AG08396 (cell line): ENCODE measurements around the gene CD247.
A peak's percentile ranks its signal among the peaks of the same experiment; 100 is the strongest.

Experiments used
- DNase-seq: peaks from one replicate; pipeline ENCODE4 v3.0.0; 2012; ENCODE audit warnings: low spot score, mixed read lengths

The CD247 gene

DNA sequence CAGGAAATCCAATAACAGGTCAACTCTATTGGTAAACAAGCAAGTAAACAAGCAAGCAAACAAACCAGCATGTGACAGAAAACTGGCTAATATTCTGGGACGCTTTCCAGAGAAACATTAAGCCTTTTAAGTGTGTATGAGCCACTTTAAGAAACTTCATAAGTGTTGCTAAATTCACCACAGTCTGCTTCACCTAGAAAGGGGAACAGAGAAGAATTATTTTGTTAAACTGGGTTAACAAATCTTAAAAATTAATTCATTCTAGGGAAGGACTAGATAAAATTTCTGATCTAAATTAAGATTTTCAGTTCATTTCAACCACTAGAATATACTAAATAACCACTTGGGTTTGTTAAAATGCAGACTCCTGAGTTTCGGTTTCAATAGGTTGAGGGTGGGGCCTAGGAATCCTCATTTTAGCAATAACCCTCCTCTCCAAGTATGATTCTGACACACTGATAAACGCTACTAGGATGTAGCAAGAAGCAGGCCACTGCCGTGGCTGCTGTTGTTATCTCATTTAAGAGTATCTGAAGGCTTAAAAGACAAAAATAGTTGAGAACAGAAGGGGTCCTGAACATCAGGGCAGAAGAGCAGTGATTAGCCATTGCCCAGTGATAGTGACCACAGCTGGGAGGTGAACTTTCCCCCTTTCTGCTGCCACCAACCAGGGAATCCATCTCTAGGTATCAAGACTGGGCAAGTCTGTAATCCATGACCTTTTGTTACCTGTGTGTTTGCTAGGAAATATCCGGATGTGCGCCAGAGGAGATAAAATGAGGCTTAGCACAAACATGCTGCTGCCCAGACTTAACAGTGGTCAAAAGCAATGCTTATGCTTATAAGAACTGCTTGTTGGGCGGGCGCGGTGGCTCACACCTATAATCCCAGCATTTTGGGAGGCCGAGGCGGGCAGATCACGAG is 24.0 kb upstream of the CD247 start:
- no peak for DNase-seq

DNA sequence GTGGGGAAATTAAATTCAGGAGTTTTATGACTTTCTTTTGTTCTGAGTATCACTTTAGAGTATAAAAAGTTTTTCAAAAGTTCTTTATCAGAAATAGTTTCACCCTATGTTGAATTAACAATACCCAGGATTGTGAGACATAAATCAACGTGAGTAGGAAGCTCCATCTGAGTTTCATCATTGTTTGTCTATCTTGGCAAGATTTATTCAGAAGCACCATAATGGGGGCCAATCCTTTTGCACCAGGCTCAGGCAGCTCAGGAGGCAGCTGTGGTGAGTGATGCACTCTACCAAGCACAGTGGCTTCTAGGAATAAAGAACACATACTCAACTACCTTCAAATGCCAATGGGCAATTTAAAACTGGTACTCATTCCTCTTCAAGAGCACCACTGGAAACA is 23.3 kb upstream of the CD247 start:
- no peak for DNase-seq

DNA sequence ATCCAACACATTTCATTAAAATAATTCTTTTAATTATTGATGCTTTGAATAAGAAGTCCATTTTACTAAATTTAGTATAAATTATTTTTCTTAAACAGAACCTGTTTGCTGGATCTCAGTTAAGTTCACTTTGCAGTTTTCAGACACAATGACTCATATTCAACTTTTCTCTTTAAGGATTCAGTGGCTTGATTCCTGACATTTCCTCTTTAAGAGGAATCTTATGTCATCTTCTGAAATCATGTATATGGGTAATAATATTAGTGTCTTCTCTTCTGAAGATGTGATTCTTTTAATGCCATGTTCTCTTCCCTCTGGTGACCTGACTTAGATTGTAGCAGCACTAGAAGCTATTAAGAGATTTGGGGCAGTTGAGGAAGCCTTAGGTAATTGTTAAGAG is 22.7 kb upstream of the CD247 start:
- DNase-seq = no peak

DNA sequence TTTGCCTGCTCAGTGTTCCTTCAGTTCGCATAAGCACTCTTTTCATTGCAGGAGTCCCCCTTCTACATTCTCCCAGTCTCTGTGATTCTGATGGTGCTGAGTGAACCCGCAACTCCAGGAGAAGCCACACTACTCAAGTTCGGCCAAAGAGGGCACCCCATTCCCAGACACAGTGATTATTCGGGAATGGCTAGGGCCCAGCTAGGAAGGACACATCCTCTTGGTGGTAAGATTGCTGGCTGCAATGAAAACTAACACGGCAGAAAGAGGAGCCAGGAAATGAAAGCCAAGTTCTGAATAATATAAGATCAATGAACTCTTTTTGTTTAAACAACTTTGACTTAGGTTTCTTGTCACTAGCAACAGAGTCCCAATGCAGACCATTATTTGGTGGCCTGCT is 20.3 kb upstream of the CD247 start:
- peak; percentile 25 for DNase-seq

- DNase-seq = peak; percentile 84
Observed at GRCh38 chr1:167533851-167534300, 15.5 kb upstream of the CD247 start.

- no peak for DNase-seq
Observed at GRCh38 chr1:167532964-167533824, 14.9 kb upstream of the CD247 start.

GRCh38 chr1:167532375-167532774 is 14.0 kb upstream of the CD247 start:
- no peak for DNase-seq

- no peak for DNase-seq
Observed at GRCh38 chr1:167529829-167530474, 11.6 kb upstream of the CD247 start.

- no peak for DNase-seq
Observed at GRCh38 chr1:167528057-167528728, 9.9 kb upstream of the CD247 start.

- no peak for DNase-seq
Observed at GRCh38 chr1:167526667-167527383, 8.5 kb upstream of the CD247 start.

GRCh38 chr1:167524651-167525050 is 6.3 kb upstream of the CD247 start:
- DNase-seq = no peak

GRCh38 chr1:167522246-167522645 is 3.9 kb upstream of the CD247 start:
- no peak for DNase-seq

DNA sequence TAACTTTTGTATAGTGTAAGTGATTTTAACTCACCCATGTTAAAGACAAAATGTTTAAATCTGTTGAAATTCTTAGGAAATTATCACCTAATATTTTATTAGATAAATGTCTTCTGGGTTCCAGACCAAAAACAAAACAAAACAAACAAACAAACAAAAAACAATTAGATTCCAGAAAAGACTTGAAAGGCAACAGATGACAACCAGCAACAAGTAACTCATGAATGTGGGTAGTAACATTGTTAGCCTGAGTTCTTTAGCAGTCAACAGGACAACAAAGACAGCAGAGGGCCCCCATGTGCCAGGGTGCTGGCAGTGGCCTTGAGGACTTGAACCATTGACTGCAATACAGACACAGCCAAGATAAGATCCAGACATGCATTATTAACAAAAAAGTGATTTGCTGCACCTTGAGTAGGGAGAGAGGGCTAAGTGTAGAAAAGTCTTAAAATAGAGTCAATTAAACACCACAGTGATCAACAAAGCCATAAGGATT is 2.4 kb upstream of the CD247 start:
- no peak for DNase-seq

DNA sequence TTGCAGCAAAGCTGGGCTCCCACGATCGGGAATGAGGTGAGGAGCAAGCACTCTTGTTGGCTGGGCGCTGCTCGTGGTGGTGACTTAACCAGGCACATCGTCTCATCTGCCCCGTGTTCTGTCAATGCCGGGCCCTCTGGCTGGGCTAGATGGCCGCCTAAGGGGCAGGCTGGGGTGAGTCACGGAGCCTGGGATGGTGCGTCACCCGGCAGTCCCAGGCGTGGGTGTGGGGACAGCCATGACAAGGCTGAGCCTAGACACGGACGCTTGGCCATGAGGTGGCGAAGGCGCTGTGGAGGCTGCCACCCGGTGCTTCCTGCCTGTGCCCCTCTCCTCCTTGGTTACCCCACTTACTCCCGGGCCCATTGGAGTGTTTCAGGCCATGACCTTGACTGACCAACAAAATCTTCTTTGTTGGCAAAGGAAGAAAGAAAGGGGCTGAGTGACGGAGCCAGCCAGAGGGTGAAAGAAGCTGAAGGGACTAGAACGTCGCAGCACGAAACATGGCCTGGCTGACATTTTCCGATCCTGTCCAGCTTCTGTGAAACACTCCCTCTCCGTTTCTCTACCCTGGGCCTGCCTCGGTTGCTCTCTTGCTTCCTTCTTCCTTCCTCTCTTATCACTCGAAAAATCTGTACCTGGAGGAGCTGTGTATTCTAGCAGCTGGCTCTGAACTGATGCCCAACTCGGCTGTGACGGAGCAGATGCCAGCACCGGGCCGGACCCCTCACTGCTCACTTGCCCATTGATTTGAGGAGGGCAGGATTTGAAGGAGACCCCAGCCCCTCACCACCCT is 596 bp downstream of the CD247 start:
- DNase-seq = no peak

DNA sequence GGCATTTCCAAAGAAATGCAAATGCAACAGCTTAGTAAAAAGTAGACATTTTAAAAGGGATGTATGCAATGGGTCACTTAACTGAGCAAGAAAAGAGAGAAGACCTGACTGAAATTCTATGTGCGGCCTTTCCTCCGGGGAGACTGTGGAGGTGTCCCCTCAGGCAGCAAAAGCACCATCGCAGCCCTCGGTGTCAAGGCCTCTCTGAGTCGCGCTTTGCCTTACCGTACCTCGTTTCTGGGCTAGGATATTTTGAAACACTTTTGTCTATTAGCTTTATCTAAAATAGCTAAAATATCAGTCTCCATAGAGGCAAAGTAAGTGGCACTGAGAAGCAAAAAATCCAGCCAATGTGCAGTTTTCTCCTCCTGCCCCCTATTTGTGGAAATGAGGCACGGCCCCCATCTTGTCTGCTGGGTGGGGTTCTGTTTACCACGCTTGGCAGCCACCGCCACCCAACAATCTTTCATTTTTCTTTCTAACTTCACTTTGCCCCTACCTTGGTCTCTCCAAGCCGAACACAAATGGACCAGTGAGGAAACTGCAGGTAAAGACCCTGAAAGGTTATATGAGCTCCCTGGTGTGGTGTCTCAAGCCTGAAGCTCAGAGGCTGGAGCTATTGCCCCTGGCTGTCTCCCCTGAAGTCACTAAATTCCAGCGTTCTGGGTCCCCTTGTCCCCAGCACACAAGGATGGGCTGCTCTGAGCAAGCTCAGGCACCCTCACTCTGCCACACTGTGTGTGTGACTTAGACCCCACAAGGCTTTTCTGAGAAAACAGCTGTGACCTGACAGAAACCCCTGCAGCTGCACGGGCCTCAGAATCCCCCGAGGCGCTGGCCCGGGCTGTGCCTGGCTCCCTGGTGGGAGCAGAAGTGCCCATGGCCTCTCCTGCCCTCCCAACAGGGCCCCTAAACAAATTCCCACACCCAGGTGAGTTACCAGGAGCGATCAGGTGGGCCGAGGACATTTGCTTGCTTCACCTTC is 1.6 kb downstream of the CD247 start:
- no peak for DNase-seq

DNA sequence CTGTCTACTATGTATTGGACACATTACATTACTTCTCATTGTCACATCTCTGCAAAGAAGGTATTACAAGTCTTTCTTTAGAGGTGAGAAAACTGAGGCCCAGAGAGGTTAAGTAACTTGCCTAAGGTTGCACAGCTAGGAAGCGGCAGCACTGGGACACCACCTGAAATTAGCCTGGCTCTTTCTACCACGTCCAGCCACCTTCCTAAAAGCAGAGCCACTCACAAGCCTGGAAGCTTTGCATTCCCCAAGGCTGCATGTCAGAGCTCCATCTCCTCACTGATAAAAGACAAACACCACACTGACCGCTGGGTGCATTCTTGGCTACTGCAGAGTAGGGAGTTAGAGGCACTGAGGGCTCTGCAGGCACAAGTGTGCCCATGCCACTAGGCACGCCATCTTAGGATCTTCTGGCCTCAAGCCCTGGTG is 2.4 kb downstream of the CD247 start:
- no peak for DNase-seq

- no peak for DNase-seq
Observed at GRCh38 chr1:167515461-167515860, 2.9 kb downstream of the CD247 start.

DNA sequence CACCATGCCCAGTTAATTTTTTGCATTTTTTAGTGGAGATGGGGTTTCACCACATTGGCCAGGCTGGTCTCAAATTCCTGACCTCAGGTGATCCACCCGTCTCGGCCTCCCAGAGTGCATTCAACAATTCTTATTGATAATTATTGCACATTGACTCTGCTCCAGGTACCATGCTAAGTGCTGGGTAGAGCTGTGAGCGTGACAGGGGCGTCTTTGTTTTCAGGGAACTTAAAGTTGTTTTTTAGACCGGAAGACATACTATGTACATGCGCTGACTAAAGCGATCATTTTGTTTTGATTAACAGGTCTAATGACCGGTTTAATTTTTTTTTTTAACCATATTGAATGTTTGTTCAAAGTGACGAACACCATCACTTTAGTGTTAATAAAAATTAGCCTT is 4.0 kb downstream of the CD247 start:
- DNase-seq = no peak
